ENCODE results near the gene AMIGO1. TPM values are rescaled to one million over a fixed set of nuclear protein-coding genes. Genes with fewer than 3 reads are reported as not detected.

AMIGO1 gene
- total and polyA plus RNA-seq, 7 donors: 0.60 to 12.1 (median 6.4) TPM

GRCh38 chr1:109490029-109490933 is 19.2 kb downstream of the AMIGO1 start:
- no peaks in the 10 kb centered on the region for H3K9me3 ChIP-seq
- H3K27me3 ChIP-seq: no peaks in the 10 kb centered on the region
- WGBS, 2 donors: 90 to 91% methylated on average over 11 of the region's 11 CpGs
- H3K36me3 ChIP-seq: peaks cover 0 to 13% (median 3%) of the 10 kb centered on the region in 4 donors
- TF ChIP-seq POLR2A (IDR thresholded peaks at IDR 0.05): no peak
- peak; percentile 66 to 86 (median 74) for TF ChIP-seq CTCF (IDR thresholded peaks at IDR 0.05)
- TF ChIP-seq EP300 (IDR thresholded peaks at IDR 0.05): no peak
- peak in 2 of 4 donors; percentile 29 to 47 for TF ChIP-seq POLR2AphosphoS5 (IDR thresholded peaks at IDR 0.05)
- no peak overlapping the region for H3K4me3 ChIP-seq
- H3K4me1 ChIP-seq: peaks cover 0 to 28% (median 20%) of the 10 kb centered on the region in 4 donors
- DNase-seq: peak; percentile 83
- intact Hi-C loops (cut with DNase I): no loop called here
- peak overlapping the region in 1 of 4 donors; percentile 27 for H3K27ac ChIP-seq

- Histone ChIP-seq H3K4me3 (no peak overlapping the region), H3K9me3 (no peaks in the 10 kb centered on the region), H3K27ac (no peak overlapping the region), H3K4me1 (peaks cover 0 to 29% (median 22%) of the 10 kb centered on the region in 4 donors), H3K36me3 (peaks cover 0 to 13% (median 3%) of the 10 kb centered on the region in 4 donors), H3K27me3 (no peaks in the 10 kb centered on the region)
- intact Hi-C loops (cut with DNase I): no loop called here
- no peak for DNase-seq
- 92 to 96% methylated on average over 12 of the region's 12 CpGs for WGBS, 2 donors
- TF ChIP-seq CTCF (IDR thresholded peaks at IDR 0.05) (no peak), EP300 (IDR thresholded peaks at IDR 0.05) (no peak), POLR2A (IDR thresholded peaks at IDR 0.05) (no peak), POLR2AphosphoS5 (IDR thresholded peaks at IDR 0.05) (no peak)
Measured at GRCh38 chr1:109488696-109489095, 20.8 kb downstream of the AMIGO1 start.

GRCh38 chr1:109488201-109488600 is 21.3 kb downstream of the AMIGO1 start:
- no peaks in the 10 kb centered on the region for H3K9me3 ChIP-seq
- no peak for DNase-seq
- intact Hi-C loops (cut with DNase I): no loop called here
- H3K4me1 ChIP-seq: peaks cover 0 to 27% (median 22%) of the 10 kb centered on the region in 4 donors
- TF ChIP-seq EP300 (IDR thresholded peaks at IDR 0.05): no peak
- TF ChIP-seq POLR2A (IDR thresholded peaks at IDR 0.05): no peak
- no peak for TF ChIP-seq POLR2AphosphoS5 (IDR thresholded peaks at IDR 0.05)
- TF ChIP-seq CTCF (IDR thresholded peaks at IDR 0.05): no peak
- no peaks in the 10 kb centered on the region for H3K27me3 ChIP-seq
- H3K36me3 ChIP-seq: peaks cover 0 to 13% (median 3%) of the 10 kb centered on the region in 4 donors
- H3K27ac ChIP-seq: no peak overlapping the region
- no peak overlapping the region for H3K4me3 ChIP-seq
- WGBS, 2 donors: 85% methylated on average over 5 of the region's 5 CpGs

DNA sequence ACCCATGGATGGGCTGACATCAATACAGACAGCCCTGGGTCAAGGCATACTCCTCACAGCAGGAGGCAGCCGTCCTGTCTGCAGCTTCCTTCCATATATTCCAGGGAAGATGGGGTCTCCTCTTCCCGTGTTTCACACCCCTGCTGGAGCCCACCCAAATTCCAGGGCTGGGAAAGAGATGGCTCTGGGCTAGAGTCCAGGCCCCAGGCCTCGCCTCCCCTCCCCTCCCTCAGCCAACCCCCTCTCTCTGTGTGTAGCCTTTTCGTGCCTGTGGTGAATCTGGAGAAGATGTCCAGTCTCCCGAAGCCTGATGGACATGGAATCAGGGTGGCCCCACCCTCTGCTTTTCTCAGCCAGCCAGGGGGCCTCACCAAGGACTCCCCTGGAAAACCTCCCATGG is 22.3 kb downstream of the AMIGO1 start:
- intact Hi-C loops (cut with DNase I): no loop called here
- 83 to 90% methylated on average over 5 of the region's 5 CpGs for WGBS, 2 donors

More for the DNA sequence above, 22.3 kb downstream of the AMIGO1 start:
- no peaks in the 10 kb centered on the region for H3K27me3 ChIP-seq
- no peak for DNase-seq
- H3K9me3 ChIP-seq: no peaks in the 10 kb centered on the region
- H3K4me1 ChIP-seq: peaks cover 0 to 32% (median 26%) of the 10 kb centered on the region in 4 donors
- H3K4me3 ChIP-seq: no peak overlapping the region
- H3K27ac ChIP-seq: no peak overlapping the region
- TF ChIP-seq EP300 (IDR thresholded peaks at IDR 0.05) (no peak), POLR2A (IDR thresholded peaks at IDR 0.05) (no peak), POLR2AphosphoS5 (IDR thresholded peaks at IDR 0.05) (no peak), CTCF (IDR thresholded peaks at IDR 0.05) (no peak)
- peaks cover 0 to 13% (median 3%) of the 10 kb centered on the region in 4 donors for H3K36me3 ChIP-seq

All from sigmoid colon (tissue), 7 donors.